Measurements from ENCODE around the gene RPS25.

DNA sequence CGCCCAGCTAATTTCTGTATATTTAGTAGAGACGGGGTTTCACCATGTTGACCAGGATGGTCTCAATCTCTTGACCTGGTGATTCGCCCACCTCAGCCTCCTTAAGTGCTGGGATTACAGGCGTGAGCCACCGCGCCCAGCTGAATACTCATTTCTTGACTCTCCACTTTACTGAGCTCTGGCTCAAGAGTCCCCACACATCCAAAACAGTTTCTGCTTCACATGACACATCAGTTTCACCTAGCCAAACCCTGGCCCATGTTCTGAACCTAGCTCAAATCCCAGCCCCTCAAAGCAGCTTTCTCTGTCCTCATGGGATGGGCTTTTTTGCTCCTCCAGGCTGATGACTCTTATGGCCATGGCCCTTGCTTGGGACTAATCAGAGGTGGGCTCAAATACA lies 29.1 kb upstream of the RPS25 start:
- TF ChIP-seq NFXL1 (CRISPR knock-in tag; IDR thresholded peaks at IDR 0.05) (no peak), ESRRA (IDR thresholded peaks at IDR 0.05; ENCODE audit: borderline replicate concordance, low read depth) (no peak), POLR2A (conservative IDR thresholded peaks at IDR 0.05) (no peak), SMC3 (conservative IDR thresholded peaks at IDR 0.05; ENCODE audit: insufficient read depth, low read depth, low read length) (no peak), MYC (IDR thresholded peaks at IDR 0.05; ENCODE audit: low read depth, low read length) (no peak), MYC (CRISPR knock-in tag; IDR thresholded peaks at IDR 0.05; ENCODE audit: borderline replicate concordance, low read depth) (no peak)

All from K562 (cell line).